22Rv1 (cell line): ENCODE measurements around the gene KIF3A.

Source experiments
- CTCF ChIP-seq: fragments of 450-650 bp; IDR thresholded peaks from 2 replicates; pipeline ENCODE4 v1.5.1; 2017; ENCODE audit warnings: mild to moderate bottlenecking
- ZFX ChIP-seq: fragments of 450-650 bp; IDR thresholded peaks from 2 replicates; pipeline ENCODE4 v1.6.1; 2017; ENCODE audit warnings: antibody characterized with exemption, borderline replicate concordance

- TF ChIP-seq CTCF (no peak), ZFX (no peak)
Measured at GRCh38 chr5:132782101-132782500, 44.8 kb upstream of the KIF3A start.
